Stimulated activated memory B cell treated with anti-CD40 and anti-IgM and Interleukin-4, amounts not matched to agents 10 μg/mL and 1 μg/mL and 100 μg/mL, for 72 hours (primary cell): Measurements from ENCODE around the gene SNAP47.
A peak's percentile ranks its signal among the peaks of the same experiment; 100 is the strongest.

Experiments
- ATAC-seq: fragments of 150-1000 bp; cut with Tn5 transposase; 2 replicates; pipeline ENCODE4 v1.10.0; 2021
- H3K27ac Mint-ChIP-seq: one replicate; pipeline ENCODE4 v1.8.0; 2022; ENCODE audit warnings: mild to moderate bottlenecking, mixed read lengths
- H3K27me3 Mint-ChIP-seq: one replicate; pipeline ENCODE4 v1.8.0; 2022; ENCODE audit warnings: mixed read lengths
- H3K36me3 Mint-ChIP-seq: one replicate; pipeline ENCODE4 v1.8.0; 2022; ENCODE audit warnings: mixed read lengths
- H3K4me1 Mint-ChIP-seq: one replicate; pipeline ENCODE4 v1.8.0; 2022; ENCODE audit warnings: mixed read lengths
- H3K4me3 Mint-ChIP-seq: one replicate; pipeline ENCODE4 v1.8.0; 2022; ENCODE audit warnings: mild to moderate bottlenecking, moderate library complexity, mixed read lengths
- H3K9me3 Mint-ChIP-seq: one replicate; pipeline ENCODE4 v1.8.0; 2022; ENCODE audit warnings: mixed read lengths

SNAP47 gene

GRCh38 chr1:227740401-227740960 is 5.2 kb downstream of the SNAP47 start:
- H3K4me1 Mint-ChIP-seq: peaks cover 65% of the 10 kb centered on the region
- H3K27me3 Mint-ChIP-seq: no peaks in the 10 kb centered on the region
- H3K4me3 Mint-ChIP-seq: no peak overlapping the region
- H3K36me3 Mint-ChIP-seq: peaks cover 25% of the 10 kb centered on the region
- no peak overlapping the region for H3K27ac Mint-ChIP-seq
- no peak for ATAC-seq
- no peaks in the 10 kb centered on the region for H3K9me3 Mint-ChIP-seq

GRCh38 chr1:227741166-227741870 is 6.1 kb downstream of the SNAP47 start:
- Mint-ChIP-seq H3K9me3 (no peaks in the 10 kb centered on the region), H3K36me3 (peaks cover 25% of the 10 kb centered on the region), H3K27me3 (no peaks in the 10 kb centered on the region), H3K4me1 (peaks cover 56% of the 10 kb centered on the region), H3K4me3 (no peak overlapping the region), H3K27ac (no peak overlapping the region)
- ATAC-seq: no peak

GRCh38 chr1:227742738-227743715 is 7.8 kb downstream of the SNAP47 start:
- Mint-ChIP-seq H3K4me3 (no peak overlapping the region), H3K4me1 (peaks cover 41% of the 10 kb centered on the region), H3K27ac (no peak overlapping the region), H3K27me3 (no peaks in the 10 kb centered on the region), H3K36me3 (peaks cover 28% of the 10 kb centered on the region), H3K9me3 (no peaks in the 10 kb centered on the region)
- no peak for ATAC-seq

- H3K27me3 Mint-ChIP-seq: no peaks in the 10 kb centered on the region
- peaks cover 35% of the 10 kb centered on the region for H3K36me3 Mint-ChIP-seq
- H3K9me3 Mint-ChIP-seq: no peaks in the 10 kb centered on the region
- peaks cover 40% of the 10 kb centered on the region for H3K4me1 Mint-ChIP-seq
- no peak overlapping the region for H3K4me3 Mint-ChIP-seq
- H3K27ac Mint-ChIP-seq: no peak overlapping the region
- no peak for ATAC-seq
These were observed 9.4 kb downstream of the SNAP47 start for GRCh38 chr1:227744668-227745067.

- Mint-ChIP-seq H3K4me3 (no peak overlapping the region), H3K9me3 (no peaks in the 10 kb centered on the region), H3K27me3 (no peaks in the 10 kb centered on the region), H3K4me1 (peaks cover 31% of the 10 kb centered on the region), H3K27ac (no peak overlapping the region), H3K36me3 (peaks cover 30% of the 10 kb centered on the region)
- no peak for ATAC-seq
These were observed 10.5 kb downstream of the SNAP47 start for GRCh38 chr1:227745568-227746265.

GRCh38 chr1:227746676-227747075 is 11.4 kb downstream of the SNAP47 start:
- Mint-ChIP-seq H3K27me3 (no peaks in the 10 kb centered on the region), H3K27ac (no peak overlapping the region), H3K4me3 (no peak overlapping the region), H3K9me3 (no peaks in the 10 kb centered on the region), H3K4me1 (peaks cover 21% of the 10 kb centered on the region), H3K36me3 (peaks cover 29% of the 10 kb centered on the region)
- ATAC-seq: no peak

GRCh38 chr1:227747382-227747781 is 12.1 kb downstream of the SNAP47 start:
- Mint-ChIP-seq H3K36me3 (peaks cover 32% of the 10 kb centered on the region), H3K27me3 (no peaks in the 10 kb centered on the region), H3K9me3 (no peaks in the 10 kb centered on the region), H3K4me1 (peaks cover 21% of the 10 kb centered on the region), H3K4me3 (no peak overlapping the region), H3K27ac (no peak overlapping the region)
- ATAC-seq: no peak

GRCh38 chr1:227747948-227748495 is 12.8 kb downstream of the SNAP47 start:
- H3K9me3 Mint-ChIP-seq: no peaks in the 10 kb centered on the region
- H3K27ac Mint-ChIP-seq: no peak overlapping the region
- peaks cover 34% of the 10 kb centered on the region for H3K36me3 Mint-ChIP-seq
- no peaks in the 10 kb centered on the region for H3K27me3 Mint-ChIP-seq
- no peak overlapping the region for H3K4me3 Mint-ChIP-seq
- ATAC-seq: no peak
- H3K4me1 Mint-ChIP-seq: peaks cover 14% of the 10 kb centered on the region

- peaks cover 34% of the 10 kb centered on the region for H3K36me3 Mint-ChIP-seq
- ATAC-seq: no peak
- H3K9me3 Mint-ChIP-seq: no peaks in the 10 kb centered on the region
- H3K4me3 Mint-ChIP-seq: no peak overlapping the region
- peaks cover 14% of the 10 kb centered on the region for H3K4me1 Mint-ChIP-seq
- H3K27ac Mint-ChIP-seq: peak overlapping the region; percentile 36
- H3K27me3 Mint-ChIP-seq: no peaks in the 10 kb centered on the region
These were observed 13.4 kb downstream of the SNAP47 start for GRCh38 chr1:227748496-227749182.

GRCh38 chr1:227749225-227749624 is 14.0 kb downstream of the SNAP47 start:
- no peaks in the 10 kb centered on the region for H3K27me3 Mint-ChIP-seq
- peaks cover 37% of the 10 kb centered on the region for H3K36me3 Mint-ChIP-seq
- H3K4me3 Mint-ChIP-seq: no peak overlapping the region
- no peak for ATAC-seq
- H3K27ac Mint-ChIP-seq: peak overlapping the region; percentile 36
- peaks cover 18% of the 10 kb centered on the region for H3K4me1 Mint-ChIP-seq
- H3K9me3 Mint-ChIP-seq: no peaks in the 10 kb centered on the region

- no peak for ATAC-seq
- H3K27ac Mint-ChIP-seq: no peak overlapping the region
- no peak overlapping the region for H3K4me3 Mint-ChIP-seq
- no peaks in the 10 kb centered on the region for H3K27me3 Mint-ChIP-seq
- H3K36me3 Mint-ChIP-seq: peaks cover 45% of the 10 kb centered on the region
- H3K9me3 Mint-ChIP-seq: no peaks in the 10 kb centered on the region
- peaks cover 23% of the 10 kb centered on the region for H3K4me1 Mint-ChIP-seq
These were observed 14.9 kb downstream of the SNAP47 start for GRCh38 chr1:227749916-227750710.

- H3K4me1 Mint-ChIP-seq: peaks cover 44% of the 10 kb centered on the region
These were observed 18.9 kb downstream of the SNAP47 start for GRCh38 chr1:227753999-227754711.

GRCh38 chr1:227754958-227755357 is 19.7 kb downstream of the SNAP47 start:
- no peaks in the 10 kb centered on the region for H3K27me3 Mint-ChIP-seq
- H3K27ac Mint-ChIP-seq: no peak overlapping the region
- H3K9me3 Mint-ChIP-seq: no peaks in the 10 kb centered on the region
- peaks cover 39% of the 10 kb centered on the region for H3K4me1 Mint-ChIP-seq
- H3K36me3 Mint-ChIP-seq: peaks cover 40% of the 10 kb centered on the region
- ATAC-seq: no peak
- H3K4me3 Mint-ChIP-seq: no peak overlapping the region

More at GRCh38 chr1:227753999-227754711, 18.9 kb downstream of the SNAP47 start:
- no peak overlapping the region for H3K27ac Mint-ChIP-seq
- H3K27me3 Mint-ChIP-seq: no peaks in the 10 kb centered on the region
- no peaks in the 10 kb centered on the region for H3K9me3 Mint-ChIP-seq
- no peak overlapping the region for H3K4me3 Mint-ChIP-seq
- H3K36me3 Mint-ChIP-seq: peaks cover 38% of the 10 kb centered on the region
- ATAC-seq: no peak
